Raji (cell line): ENCODE measurements around the gene TCF12.

Experiments used
- POLR2A ChIP-seq: IDR thresholded peaks from 2 replicates; pipeline ENCODE4 v1.6.1; 2011; ENCODE audit warnings: low read depth, low read length, control low read depth; ENCODE audit not compliant: insufficient read depth

TCF12 gene

GRCh38 chr15:57033715-57034439 lies 115.4 kb downstream of the TCF12 start:
- no peak for TF ChIP-seq POLR2A

GRCh38 chr15:57034613-57035012 lies 116.2 kb downstream of the TCF12 start:
- no peak for TF ChIP-seq POLR2A

- TF ChIP-seq POLR2A: no peak
Measured at GRCh38 chr15:57035664-57036063, 117.2 kb downstream of the TCF12 start.

GRCh38 chr15:57036352-57036751 lies 117.9 kb downstream of the TCF12 start:
- TF ChIP-seq POLR2A: no peak

GRCh38 chr15:57037548-57037947 lies 119.1 kb downstream of the TCF12 start:
- TF ChIP-seq POLR2A: no peak

- no peak for TF ChIP-seq POLR2A
Measured at GRCh38 chr15:57038040-57038439, 119.6 kb downstream of the TCF12 start.

GRCh38 chr15:57038496-57038895 lies 120.1 kb downstream of the TCF12 start:
- no peak for TF ChIP-seq POLR2A

GRCh38 chr15:57041416-57041815 lies 123.0 kb downstream of the TCF12 start:
- TF ChIP-seq POLR2A: no peak

GRCh38 chr15:57044072-57044702 lies 125.7 kb downstream of the TCF12 start:
- no peak for TF ChIP-seq POLR2A

GRCh38 chr15:57044970-57045369 lies 126.5 kb downstream of the TCF12 start:
- TF ChIP-seq POLR2A: no peak

- TF ChIP-seq POLR2A: no peak
Measured at GRCh38 chr15:57045741-57046382, 127.4 kb downstream of the TCF12 start.

GRCh38 chr15:57048930-57049549 lies 130.6 kb downstream of the TCF12 start:
- TF ChIP-seq POLR2A: no peak

- no peak for TF ChIP-seq POLR2A
Measured at GRCh38 chr15:57053470-57053869, 135.0 kb downstream of the TCF12 start.

GRCh38 chr15:57054204-57054750 lies 135.8 kb downstream of the TCF12 start:
- TF ChIP-seq POLR2A: no peak

- no peak for TF ChIP-seq POLR2A
Measured at GRCh38 chr15:57056357-57056756, 137.9 kb downstream of the TCF12 start.

GRCh38 chr15:57057134-57057930 lies 138.9 kb downstream of the TCF12 start:
- no peak for TF ChIP-seq POLR2A
